Hematopoietic multipotent progenitor cell treated with erythropoietin and hydrocortisone succinate and interleukin-3 and kit ligand, for 17 days (in vitro differentiated cells): ENCODE results near the gene FBN3.
"Not testable (repeated sequence)": the region's sequence is repeated elsewhere in the genome, so short reads cannot be mapped to it uniquely, and the experiment has no call there.

Experiments
- DNase-seq: peaks from one replicate; pipeline ENCODE4 v3.0.0-alpha.2; 2015; ENCODE audit warnings: low spot score

FBN3 gene

GRCh38 chr19:8149261-8150094, at the start of gene FBN3:
FBN3 (minus strand) TSS chr19:8149592; CDS start chr19:8147480, 2,112 bp downstream.
- DNase-seq: no peak

GRCh38 chr19:8196271-8196927, 47.0 kb upstream of the FBN3 start:
- DNase-seq: no peak

GRCh38 chr19:8194528-8195267, 45.3 kb upstream of the FBN3 start:
- DNase-seq: no peak

- DNase-seq: no peak
Measured at GRCh38 chr19:8192221-8192820, 42.9 kb upstream of the FBN3 start.

GRCh38 chr19:8185343-8186068, 36.1 kb upstream of the FBN3 start:
- DNase-seq: no peak

- DNase-seq: no peak
Measured at GRCh38 chr19:8184274-8184673, 34.9 kb upstream of the FBN3 start.

GRCh38 chr19:8180018-8180417, 30.6 kb upstream of the FBN3 start:
- no peak for DNase-seq

GRCh38 chr19:8174706-8175105, 25.3 kb upstream of the FBN3 start:
- no peak for DNase-seq

GRCh38 chr19:8168537-8168936, 19.1 kb upstream of the FBN3 start:
- no peak for DNase-seq

- DNase-seq: no peak
Measured at GRCh38 chr19:8167985-8168384, 18.6 kb upstream of the FBN3 start.

- no peak for DNase-seq
Measured at GRCh38 chr19:8163759-8164158, 14.4 kb upstream of the FBN3 start.

GRCh38 chr19:8161135-8161646, 11.8 kb upstream of the FBN3 start:
- no peak for DNase-seq

GRCh38 chr19:8159322-8159721, 9.9 kb upstream of the FBN3 start:
- DNase-seq: not testable (repeated sequence)

- DNase-seq: peak; percentile 51
Measured at GRCh38 chr19:8158411-8159074, 9.2 kb upstream of the FBN3 start.

- no peak for DNase-seq
Measured at GRCh38 chr19:8155318-8155717, 5.9 kb upstream of the FBN3 start.

- not testable (repeated sequence) for DNase-seq
Measured at GRCh38 chr19:8154014-8154413, 4.6 kb upstream of the FBN3 start.

GRCh38 chr19:8151767-8152035, 2.3 kb upstream of the FBN3 start:
- no peak for DNase-seq

- no peak for DNase-seq
Measured at GRCh38 chr19:8150998-8151766, 1.8 kb upstream of the FBN3 start.

GRCh38 chr19:8150178-8150865, 930 bp upstream of the FBN3 start:
- no peak for DNase-seq
